Kidney epithelial cell (primary cell): Measurements from ENCODE around the gene MATN1. TPM values are rescaled to one million over a fixed set of nuclear protein-coding genes. Genes with fewer than 3 reads are reported as not detected.
"Not testable (repeated sequence)": the region's sequence is repeated elsewhere in the genome, so short reads cannot be mapped to it uniquely, and the experiment has no call there.

Source experiments
- DNase-seq: peaks from one replicate; pipeline ENCODE4 v3.0.0-alpha.2; 2010; ENCODE audit warnings: low read depth
- H3K27me3 ChIP-seq: 2 replicates; pipeline ENCODE4 v1.6.0; 2011; ENCODE audit warnings: low read length; ENCODE audit not compliant: control insufficient read depth, insufficient read depth
- H3K36me3 ChIP-seq: 2 replicates; pipeline ENCODE4 v1.5.1; 2011; ENCODE audit warnings: low read length; ENCODE audit not compliant: control insufficient read depth, insufficient read depth
- H3K4me3 ChIP-seq: 2 replicates; pipeline ENCODE4 v1.5.1; 2011; ENCODE audit warnings: low read depth, mild to moderate bottlenecking, control low read depth, low read length
- total RNA-seq: library from RNA; depleted of rRNA; stranded (reverse); fragments of >200 nt; gene quantifications from 2 replicates; pipeline ENCODE4 v1.2.3, GENCODE V29; 2015
- TF ChIP-seq, protein P1 (sequence below): IDR thresholded peaks from 2 replicates; pipeline ENCODE4 v1.5.1; 2011; ENCODE audit warnings: mild to moderate bottlenecking, moderate library complexity, low read length, control low read depth, inconsistent platforms; ENCODE audit not compliant: insufficient read depth, poor library complexity, severe bottlenecking

Gene MATN1
- total RNA-seq, 1 donor from 2014 or later = 0.04 TPM

DNA sequence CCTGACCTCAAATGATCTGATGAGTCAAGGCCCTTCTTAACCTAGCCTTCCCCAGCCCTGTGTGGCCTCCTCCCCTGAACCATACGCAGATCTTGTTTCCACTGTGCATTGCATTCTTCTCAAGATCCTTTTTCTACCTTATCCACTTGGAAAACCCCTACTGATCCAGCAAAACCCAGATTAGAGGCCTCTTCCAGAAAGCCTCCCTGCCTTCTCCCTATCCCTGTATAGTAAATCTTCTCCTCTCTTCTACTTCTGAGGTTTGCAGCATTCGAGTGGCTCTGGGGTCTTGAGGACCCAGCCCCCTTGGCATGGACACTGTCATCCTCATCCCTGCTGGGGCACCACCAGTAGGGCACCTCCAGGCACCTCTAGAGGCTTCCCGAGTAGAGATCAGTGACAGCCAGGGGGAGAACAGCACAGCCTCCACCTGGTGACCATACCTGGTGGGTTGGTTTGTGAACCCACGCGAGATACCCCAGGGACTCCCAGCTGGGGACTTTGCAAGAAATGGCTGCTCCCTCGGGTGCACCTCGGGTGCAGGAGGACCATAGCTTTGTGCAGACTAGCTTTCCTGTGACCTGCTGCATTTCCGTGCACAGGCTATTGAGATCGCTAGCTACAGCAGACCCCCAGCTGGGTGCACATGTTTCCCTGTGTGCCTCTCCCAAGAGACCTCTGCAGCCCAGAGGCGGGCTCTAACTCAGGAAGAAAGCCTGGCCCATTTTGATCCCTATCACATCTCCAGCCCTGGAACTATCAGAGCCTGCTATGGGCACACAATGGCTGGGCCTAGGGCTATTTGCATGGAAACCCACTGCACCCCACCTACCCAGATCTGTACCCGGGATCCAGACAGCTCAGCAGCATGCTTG lies 34.2 kb downstream of the MATN1 start:
- no peak for DNase-seq
- TF ChIP-seq, protein P1, sequence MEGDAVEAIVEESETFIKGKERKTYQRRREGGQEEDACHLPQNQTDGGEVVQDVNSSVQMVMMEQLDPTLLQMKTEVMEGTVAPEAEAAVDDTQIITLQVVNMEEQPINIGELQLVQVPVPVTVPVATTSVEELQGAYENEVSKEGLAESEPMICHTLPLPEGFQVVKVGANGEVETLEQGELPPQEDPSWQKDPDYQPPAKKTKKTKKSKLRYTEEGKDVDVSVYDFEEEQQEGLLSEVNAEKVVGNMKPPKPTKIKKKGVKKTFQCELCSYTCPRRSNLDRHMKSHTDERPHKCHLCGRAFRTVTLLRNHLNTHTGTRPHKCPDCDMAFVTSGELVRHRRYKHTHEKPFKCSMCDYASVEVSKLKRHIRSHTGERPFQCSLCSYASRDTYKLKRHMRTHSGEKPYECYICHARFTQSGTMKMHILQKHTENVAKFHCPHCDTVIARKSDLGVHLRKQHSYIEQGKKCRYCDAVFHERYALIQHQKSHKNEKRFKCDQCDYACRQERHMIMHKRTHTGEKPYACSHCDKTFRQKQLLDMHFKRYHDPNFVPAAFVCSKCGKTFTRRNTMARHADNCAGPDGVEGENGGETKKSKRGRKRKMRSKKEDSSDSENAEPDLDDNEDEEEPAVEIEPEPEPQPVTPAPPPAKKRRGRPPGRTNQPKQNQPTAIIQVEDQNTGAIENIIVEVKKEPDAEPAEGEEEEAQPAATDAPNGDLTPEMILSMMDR = no peak
- no peak overlapping the region for H3K4me3 ChIP-seq
- no peaks in the 10 kb centered on the region for H3K36me3 ChIP-seq
- peaks cover 27% of the 10 kb centered on the region for H3K27me3 ChIP-seq

GRCh38 chr1:30688516-30688915 lies 34.9 kb downstream of the MATN1 start:
- H3K27me3 ChIP-seq = peaks cover 32% of the 10 kb centered on the region
- DNase-seq, H3K36me3 ChIP-seq, H3K4me3 ChIP-seq: not testable (repeated sequence)

DNA sequence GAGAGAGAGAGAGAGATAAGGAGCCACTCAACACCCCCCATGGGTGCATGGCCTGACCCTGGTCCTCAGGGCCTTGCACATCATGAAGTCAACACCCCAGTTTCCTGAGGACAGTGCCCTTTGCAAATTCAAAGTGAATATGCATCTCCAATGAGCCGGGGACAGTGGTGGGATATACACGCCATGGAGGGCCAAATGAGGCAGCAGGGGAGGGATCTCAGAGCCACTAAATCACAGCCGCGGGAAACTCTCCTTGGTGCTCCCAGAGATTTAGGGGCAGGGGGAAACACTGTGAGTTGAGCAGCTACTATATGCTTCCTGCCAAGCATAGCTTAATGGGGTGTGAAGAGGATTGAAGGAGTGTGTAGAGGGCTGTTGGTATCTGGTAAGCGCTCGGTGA lies 35.5 kb downstream of the MATN1 start:
- no peak for DNase-seq
- Histone ChIP-seq H3K4me3 (no peak overlapping the region), H3K27me3 (peaks cover 32% of the 10 kb centered on the region), H3K36me3 (no peaks in the 10 kb centered on the region)
- TF ChIP-seq, protein P1 = no peak

- TF ChIP-seq, protein P1 = no peak
- H3K36me3 ChIP-seq = no peaks in the 10 kb centered on the region
- DNase-seq = no peak
- no peak overlapping the region for H3K4me3 ChIP-seq
- H3K27me3 ChIP-seq = peaks cover 35% of the 10 kb centered on the region
Observed at GRCh38 chr1:30686236-30686935, 37.0 kb downstream of the MATN1 start.

- H3K27me3 ChIP-seq = peaks cover 35% of the 10 kb centered on the region
- no peak overlapping the region for H3K4me3 ChIP-seq
- DNase-seq = no peak
- TF ChIP-seq, protein P1 = no peak
- H3K36me3 ChIP-seq = no peaks in the 10 kb centered on the region
Observed at GRCh38 chr1:30685796-30686165, 37.6 kb downstream of the MATN1 start.
